Activated T-helper 1 cell treated with Interleukin-2 at 50 U/mL for 16 hours (primary cell): ENCODE measurements around the gene ITGA11.

Experiments used
- DNase-seq: peaks from one replicate; pipeline ENCODE4 v3.0.0-alpha.2; 2020; ENCODE audit warnings: low read depth

The ITGA11 gene

GRCh38 chr15:68431792-68432401 is at the start of gene ITGA11:
TSS of gene ITGA11 (minus strand) at chr15:68432163. CDS start at chr15:68432066, 97 bp downstream.
- DNase-seq: no peak

- no peak for DNase-seq
These were observed 49.4 kb upstream of the ITGA11 start for GRCh38 chr15:68481321-68481720.

GRCh38 chr15:68480296-68480695 is 48.3 kb upstream of the ITGA11 start:
- no peak for DNase-seq

GRCh38 chr15:68479870-68480269 is 47.9 kb upstream of the ITGA11 start:
- DNase-seq: no peak

- no peak for DNase-seq
These were observed 47.4 kb upstream of the ITGA11 start for GRCh38 chr15:68479406-68479805.

- no peak for DNase-seq
These were observed 46.9 kb upstream of the ITGA11 start for GRCh38 chr15:68478853-68479252.

GRCh38 chr15:68475449-68475848 is 43.5 kb upstream of the ITGA11 start:
- DNase-seq: no peak

GRCh38 chr15:68471541-68471940 is 39.6 kb upstream of the ITGA11 start:
- DNase-seq: no peak

- no peak for DNase-seq
These were observed 39.0 kb upstream of the ITGA11 start for GRCh38 chr15:68470976-68471375.

- no peak for DNase-seq
These were observed 38.2 kb upstream of the ITGA11 start for GRCh38 chr15:68470049-68470742.

GRCh38 chr15:68469162-68470048 is 37.4 kb upstream of the ITGA11 start:
- no peak for DNase-seq

GRCh38 chr15:68466876-68467275 is 34.9 kb upstream of the ITGA11 start:
- DNase-seq: no peak

GRCh38 chr15:68465861-68466560 is 34.0 kb upstream of the ITGA11 start:
- DNase-seq: no peak

- no peak for DNase-seq
These were observed 32.6 kb upstream of the ITGA11 start for GRCh38 chr15:68464448-68465090.

- no peak for DNase-seq
These were observed 32.0 kb upstream of the ITGA11 start for GRCh38 chr15:68463996-68464395.

GRCh38 chr15:68463444-68463843 is 31.5 kb upstream of the ITGA11 start:
- no peak for DNase-seq

GRCh38 chr15:68460166-68460565 is 28.2 kb upstream of the ITGA11 start:
- DNase-seq: no peak

GRCh38 chr15:68450192-68450591 is 18.2 kb upstream of the ITGA11 start:
- no peak for DNase-seq

- DNase-seq: no peak
These were observed 17.4 kb upstream of the ITGA11 start for GRCh38 chr15:68449389-68449788.

GRCh38 chr15:68447976-68448755 is 16.2 kb upstream of the ITGA11 start:
- DNase-seq: no peak

GRCh38 chr15:68447209-68447608 is 15.2 kb upstream of the ITGA11 start:
- no peak for DNase-seq
